GM23338 (cell line): ENCODE results near the gene ZP2. TPM values are rescaled to one million over a fixed set of nuclear protein-coding genes. Genes with fewer than 3 reads are reported as not detected.

Experiments used
- ATAC-seq: fragments of 200-7000 bp; cut with Tn5 transposase; 3 replicates; pipeline ENCODE4 v1.9.1; 2020
- DNase-seq: peaks from one replicate; pipeline ENCODE4 v3.0.0-alpha.2; 2015; ENCODE audit warnings: low spot score
- H2AFZ ChIP-seq: fragments of 200-600 bp; sonication (generic); 2 replicates; pipeline ENCODE4 v1.8.0; 2016; ENCODE audit warnings: antibody characterized with exemption, mild to moderate bottlenecking, moderate library complexity
- H3F3A ChIP-seq: fragments of 200-600 bp; sonication (generic); replicated peaks from 2 replicates; pipeline ENCODE4 v1.8.0; 2017; ENCODE audit warnings: antibody characterized with exemption, mixed run types, low read depth
- H3K27ac ChIP-seq: fragments of 200-600 bp; sonication (generic); 2 replicates; pipeline ENCODE4 v1.6.1; 2016; ENCODE audit warnings: low read depth
- H3K27me3 ChIP-seq: fragments of 200-600 bp; sonication (generic); 2 replicates; pipeline ENCODE4 v1.8.0; 2016; ENCODE audit warnings: mild to moderate bottlenecking, mixed run types, moderate library complexity; ENCODE audit not compliant: insufficient read depth
- H3K36me3 ChIP-seq: fragments of 200-600 bp; sonication (generic); 2 replicates; pipeline ENCODE4 v1.8.0; 2016; ENCODE audit warnings: mild to moderate bottlenecking; ENCODE audit not compliant: insufficient read depth
- H3K4me1 ChIP-seq: fragments of 200-600 bp; sonication (generic); 2 replicates; pipeline ENCODE4 v1.8.0; 2016; ENCODE audit warnings: mild to moderate bottlenecking, moderate library complexity; ENCODE audit not compliant: insufficient read depth
- H3K4me2 ChIP-seq: fragments of 200-600 bp; sonication (generic); 2 replicates; pipeline ENCODE4 v1.7.1; 2017; ENCODE audit warnings: mixed run types
- H3K4me3 ChIP-seq: fragments of 200-600 bp; sonication (generic); 2 replicates; pipeline ENCODE4 v1.6.1; 2016; ENCODE audit warnings: mixed run types
- H3K79me2 ChIP-seq: fragments of 200-600 bp; sonication (generic); replicated peaks from 2 replicates; pipeline ENCODE4 v1.8.0; 2017; ENCODE audit warnings: mild to moderate bottlenecking; ENCODE audit not compliant: insufficient read depth
- H3K9me2 ChIP-seq: fragments of 200-600 bp; sonication (generic); 2 replicates; pipeline ENCODE4 v1.8.0; 2017; ENCODE audit not compliant: insufficient read depth
- H4K20me1 ChIP-seq: fragments of 200-600 bp; sonication (generic); replicated peaks from 2 replicates; pipeline ENCODE4 v1.8.0; 2017; ENCODE audit warnings: mild to moderate bottlenecking; ENCODE audit not compliant: insufficient read depth
- H3K27ac Mint-ChIP-seq: 2 replicates; pipeline ENCODE4 v1.8.0; 2020; ENCODE audit warnings: inconsistent platforms, mild to moderate bottlenecking, moderate library complexity, mixed read lengths
- H3K27me3 Mint-ChIP-seq: 3 replicates; pipeline ENCODE4 v1.8.0; 2022; ENCODE audit warnings: low read depth, mild to moderate bottlenecking, moderate library complexity, mixed read lengths, inconsistent platforms; ENCODE audit not compliant: insufficient read depth, poor library complexity
- H3K36me3 Mint-ChIP-seq: 3 replicates; pipeline ENCODE4 v1.8.0; 2021; ENCODE audit warnings: low read depth, mild to moderate bottlenecking, inconsistent platforms, moderate library complexity, mixed read lengths
- H3K4me1 Mint-ChIP-seq: 3 replicates; pipeline ENCODE4 v1.8.0; 2020; ENCODE audit warnings: mild to moderate bottlenecking, inconsistent platforms, mixed read lengths
- H3K4me3 Mint-ChIP-seq: 3 replicates; pipeline ENCODE4 v1.8.0; 2021; ENCODE audit warnings: moderate library complexity, mild to moderate bottlenecking, inconsistent platforms, mixed read lengths
- H3K9me3 Mint-ChIP-seq: 3 replicates; pipeline ENCODE4 v1.8.0; 2020; ENCODE audit warnings: moderate library complexity, mild to moderate bottlenecking, inconsistent platforms, mixed read lengths
- REST ChIP-seq: IDR thresholded peaks from one replicate; pipeline ENCODE4 v1.6.1; 2018; ENCODE audit warnings: antibody characterized with exemption; ENCODE audit not compliant: unreplicated experiment
- ZNF462 ChIP-seq: fragments of 250-450 bp; sonication (Bioruptor Pico); IDR thresholded peaks from 2 replicates; pipeline ENCODE4 v1.5.0; 2020; ENCODE audit warnings: mild to moderate bottlenecking, moderate library complexity
- polyA plus RNA-seq: library from polyadenylated mRNA; unstranded; fragments of >200 nt; fragmentation: Nextera tagmentation; extraction: Ambion mirVana; gene quantifications from 2 replicates; pipeline ENCODE4 v1.2.1, GENCODE V29; 2016
- total RNA-seq: library from RNA; depleted of rRNA; stranded (reverse); fragments of >200 nt; shearing (Covaris generic); gene quantifications from 2 replicates; pipeline ENCODE4 v1.2.3, GENCODE V29; 2014

The ZP2 gene
- total and polyA plus RNA-seq, 2 experiments from 2014 or later, result not detected

GRCh38 chr16:21167360-21167759, 44.0 kb downstream of the ZP2 start (continued):
- TF ChIP-seq ZNF462 (CRISPR knock-in tag), result no peak

GRCh38 chr16:21166561-21166961, 44.8 kb downstream of the ZP2 start:
- H2AFZ ChIP-seq, result no peak overlapping the region
- H3K9me3 Mint-ChIP-seq, result no peaks in the 10 kb centered on the region

More at GRCh38 chr16:21166561-21166961, 44.8 kb downstream of the ZP2 start:
- H3K27me3 Mint-ChIP-seq, result no peaks in the 10 kb centered on the region
- peaks cover 17% of the 10 kb centered on the region for H3K79me2 ChIP-seq
- no peak overlapping the region for H3K4me2 ChIP-seq
- no peaks in the 10 kb centered on the region for H3K27me3 ChIP-seq
- peaks cover 36% of the 10 kb centered on the region for H3K36me3 ChIP-seq
- no peak overlapping the region for H3K27ac Mint-ChIP-seq
- H3K4me1 ChIP-seq, result no peaks in the 10 kb centered on the region; the same call in 1 of the 2 replicates
- ATAC-seq (peak; percentile 36; the same call in 2 of the 3 replicates), DNase-seq (peak; percentile 29)
- H3K27ac ChIP-seq, result no peak overlapping the region
- H3K4me3 ChIP-seq, result no peak overlapping the region
- peaks cover 70% of the 10 kb centered on the region for H3K36me3 Mint-ChIP-seq
- TF ChIP-seq ZNF462 (CRISPR knock-in tag) (no peak), REST (peak; percentile 42)
- no peaks in the 10 kb centered on the region for H3K9me2 ChIP-seq
- no peak overlapping the region for H3K4me3 Mint-ChIP-seq
- H3K4me1 Mint-ChIP-seq, result peaks cover 8% of the 10 kb centered on the region; the same call in 2 of the 3 replicates
- peaks cover 13% of the 10 kb centered on the region for H4K20me1 ChIP-seq
- H3F3A ChIP-seq, result no peaks in the 10 kb centered on the region
